H1 (cell line): ENCODE results near the gene ADAMTS17. TPM values are rescaled to one million over a fixed set of nuclear protein-coding genes. Genes with fewer than 3 reads are reported as not detected.

Source experiments
- CTCF ChIA-PET: fragments of 300-600 bp; sonication (Branson Sonifier 250); formaldehyde crosslinking; loops from one replicate; lab custom pipeline; 2021; ENCODE audit not compliant: partially characterized antibody; lab: Charles Lee
- POLR2A ChIA-PET: fragments of 300-600 bp; sonication (Branson Sonifier 250); formaldehyde crosslinking; loops from one replicate; lab custom pipeline; 2021; ENCODE audit warnings: inconsistent platforms; ENCODE audit not compliant: partially characterized antibody; lab: Charles Lee
- DNase-seq, 2 experiments: peaks; one replicate each; pipeline versions ENCODE4 v3.0.0 to v3.0.0-alpha.2; 2010 to 2022; ENCODE audit warnings: low spot score in 2 of 2, low read depth in 1 of 2, mixed read lengths in 1 of 2
- FAIRE-seq: peaks from 2 replicates; lab custom pipeline; 2011; peaks lifted over from hg19 to GRCh38; lab: Jason Lieb, UNC
- H2AFZ ChIP-seq: 2 replicates; pipeline ENCODE4 v1.8.1; 2012; ENCODE audit warnings: low read length, inconsistent platforms
- H2AK5ac ChIP-seq: 2 replicates; pipeline ENCODE4 v1.6.1; 2013; ENCODE audit warnings: low read depth, low read length
- H2BK120ac ChIP-seq: replicated peaks from 2 replicates; pipeline ENCODE3; 2013; ENCODE audit warnings: low read depth, low read length, inconsistent platforms
- H2BK12ac ChIP-seq: 2 replicates; pipeline ENCODE4 v1.6.1; 2013; ENCODE audit warnings: low read depth, low read length
- H2BK15ac ChIP-seq: 2 replicates; pipeline ENCODE4 v1.6.1; 2013; ENCODE audit warnings: low read length
- H2BK20ac ChIP-seq: 2 replicates; pipeline ENCODE4 v1.6.1; 2013; ENCODE audit warnings: low read length
- H2BK5ac ChIP-seq: 2 replicates; pipeline ENCODE4 v1.6.1; 2013; ENCODE audit warnings: low read depth, low read length
- H3K14ac ChIP-seq: 2 replicates; pipeline ENCODE4 v1.6.1; 2013; ENCODE audit warnings: inconsistent platforms; ENCODE audit not compliant: insufficient read length
- H3K18ac ChIP-seq: 2 replicates; pipeline ENCODE4 v1.6.1; 2013; ENCODE audit warnings: low read length; ENCODE audit errors: extremely low read depth
- H3K23ac ChIP-seq: 2 replicates; pipeline ENCODE4 v1.6.1; 2013; ENCODE audit warnings: inconsistent platforms; ENCODE audit not compliant: insufficient read length
- H3K23me2 ChIP-seq: 2 replicates; pipeline ENCODE4 v1.6.1; 2013; ENCODE audit warnings: low read depth, low read length
- H3K27ac ChIP-seq: 2 replicates; pipeline ENCODE4 v1.6.1; 2011; ENCODE audit warnings: low read depth, low read length, inconsistent platforms
- H3K27me3 ChIP-seq, 4 experiments: replicated peaks in 1 of 4; 1 replicate in 1 of 4; 2 replicates in 3 of 4; pipeline versions ENCODE4 v1.6.1 to v1.8.1; 2011 to 2013; ENCODE audit warnings: low read length in 3 of 4, mild to moderate bottlenecking in 3 of 4, inconsistent platforms in 2 of 4, mixed read lengths in 2 of 4, moderate library complexity in 1 of 4; ENCODE audit not compliant: control insufficient read depth in 3 of 4, insufficient read depth in 3 of 4; ENCODE audit errors: extremely low read depth in 1 of 4
- H3K36me3 ChIP-seq, 4 experiments: 2 replicates each; pipeline versions ENCODE4 v1.6.1 to v1.8.1; 2011 to 2013; ENCODE audit warnings: mild to moderate bottlenecking in 4 of 4, low read length in 3 of 4, moderate library complexity in 2 of 4, control low read depth in 1 of 4, inconsistent platforms in 1 of 4; ENCODE audit not compliant: insufficient read depth in 4 of 4, control insufficient read depth in 2 of 4
- H3K4ac ChIP-seq: replicated peaks from 2 replicates; pipeline ENCODE3; 2013; ENCODE audit warnings: low read length, low read depth, mixed read lengths, inconsistent platforms; ENCODE audit not compliant: insufficient read length
- H3K4me1 ChIP-seq, 4 experiments: replicated peaks in 1 of 4; 1 replicate in 1 of 4; 2 replicates in 3 of 4; pipeline versions ENCODE4 v1.6.1 to v1.8.1; 2011 to 2013; ENCODE audit warnings: low read length in 3 of 4, inconsistent platforms in 2 of 4, mixed read lengths in 1 of 4; ENCODE audit not compliant: insufficient read depth in 4 of 4, control insufficient read depth in 3 of 4
- H3K4me2 ChIP-seq, 2 experiments: 2 replicates each; pipeline versions ENCODE4 v1.6.1 to v1.8.1; 2011 to 2013; ENCODE audit warnings: low read depth in 2 of 2, low read length in 2 of 2, control low read depth in 1 of 2, inconsistent platforms in 1 of 2, mild to moderate bottlenecking in 1 of 2; ENCODE audit not compliant: insufficient read depth in 1 of 2
- H3K4me3 ChIP-seq, 4 experiments: fragments of 200-600, 300-600 bp in 1 of 4; sonication (generic), shearing (Covaris generic), sonication (Bioruptor Twin) in 1 of 4; 2 replicates each; pipeline versions ENCODE4 v1.5.1 to v1.8.1; 2011 to 2016; ENCODE audit warnings: low read length in 4 of 4, low read depth in 3 of 4, control low read depth in 2 of 4, inconsistent platforms in 2 of 4, mild to moderate bottlenecking in 2 of 4, mixed read lengths in 1 of 4, moderate library complexity in 1 of 4; ENCODE audit not compliant: insufficient read depth in 2 of 4; ENCODE audit errors: extremely low read depth in 1 of 4
- H3K56ac ChIP-seq: replicated peaks from 2 replicates; pipeline ENCODE3; 2013; ENCODE audit warnings: low read depth, mild to moderate bottlenecking, mixed read lengths, low read length, inconsistent platforms; ENCODE audit not compliant: insufficient read length
- H3K79me1 ChIP-seq: 2 replicates; pipeline ENCODE4 v1.6.1; 2013; ENCODE audit warnings: low read depth, low read length, control low read depth
- H3K79me2 ChIP-seq, 2 experiments: 2 replicates each; pipeline versions ENCODE4 v1.6.1 to v1.8.1; 2012 to 2013; ENCODE audit warnings: low read length in 2 of 2, mild to moderate bottlenecking in 2 of 2, inconsistent platforms in 1 of 2; ENCODE audit not compliant: insufficient read depth in 2 of 2, control insufficient read depth in 1 of 2
- H3K9ac ChIP-seq, 4 experiments: replicated peaks in 1 of 4; 1 replicate in 1 of 4; 2 replicates in 3 of 4; pipeline versions ENCODE4 v1.6.1 to v1.8.1; 2011 to 2013; ENCODE audit warnings: low read depth in 3 of 4, low read length in 3 of 4, control low read depth in 2 of 4, mild to moderate bottlenecking in 2 of 4, moderate library complexity in 2 of 4, inconsistent platforms in 1 of 4; ENCODE audit errors: extremely low read depth in 1 of 4
- H3K9me3 ChIP-seq, 2 experiments: 2 replicates each; pipeline versions ENCODE4 v1.6.1 to v1.8.1; 2012 to 2013; ENCODE audit warnings: mild to moderate bottlenecking in 2 of 2, moderate library complexity in 2 of 2, control low read depth in 1 of 2, inconsistent platforms in 1 of 2, low read depth in 1 of 2, low read length in 1 of 2, mixed read lengths in 1 of 2; ENCODE audit not compliant: insufficient read depth in 2 of 2
- H4K20me1 ChIP-seq, 2 experiments: replicated peaks in 1 of 2; 2 replicates each; pipeline versions ENCODE3 to v1.8.1; 2011 to 2013; ENCODE audit warnings: inconsistent platforms in 2 of 2, low read length in 2 of 2, mild to moderate bottlenecking in 1 of 2; ENCODE audit not compliant: insufficient read depth in 2 of 2, control insufficient read depth in 1 of 2
- H4K5ac ChIP-seq: 2 replicates; pipeline ENCODE4 v1.6.1; 2013; ENCODE audit warnings: low read length, low read depth, mixed read lengths, inconsistent platforms; ENCODE audit not compliant: insufficient read length
- H4K8ac ChIP-seq: 2 replicates; pipeline ENCODE4 v1.8.0; 2013; ENCODE audit warnings: mild to moderate bottlenecking, moderate library complexity, low read length, inconsistent platforms; ENCODE audit not compliant: insufficient read depth; ENCODE audit errors: extremely low read depth
- H4K91ac ChIP-seq: replicated peaks from 2 replicates; pipeline ENCODE3; 2013; ENCODE audit warnings: low read length, mixed read lengths, inconsistent platforms; ENCODE audit not compliant: insufficient read length
- JUN ChIP-seq: IDR thresholded peaks from 2 replicates; pipeline ENCODE4 v1.6.1; 2011; ENCODE audit warnings: low read depth, mild to moderate bottlenecking, improper control_type of control experiment, low read length
- NANOG ChIP-seq: IDR thresholded peaks from 2 replicates; pipeline ENCODE4 v1.6.1; 2011; ENCODE audit warnings: low read length, low read depth, mild to moderate bottlenecking, inconsistent platforms; ENCODE audit not compliant: insufficient read depth, poor library complexity, severe bottlenecking
- NRF1 ChIP-seq: IDR thresholded peaks from 2 replicates; pipeline ENCODE4 v1.6.1; 2011; ENCODE audit warnings: mild to moderate bottlenecking, low read depth, low read length, improper control_type of control experiment
- POLR2AphosphoS5 ChIP-seq: IDR thresholded peaks from 2 replicates; pipeline ENCODE4 v1.6.1; 2011; ENCODE audit warnings: low read depth, low read length
- SRF ChIP-seq: IDR thresholded peaks from 2 replicates; pipeline ENCODE4 v1.6.1; 2011; ENCODE audit warnings: mild to moderate bottlenecking, low read depth, low read length, moderate library complexity
- TAF1 ChIP-seq: IDR thresholded peaks from 2 replicates; pipeline ENCODE4 v1.6.1; 2011; ENCODE audit warnings: mild to moderate bottlenecking, low read depth, low read length
- WGBS, 2 experiments: shearing (Covaris generic) in 1 of 2; methylation state at CpG; one replicate each; pipeline versions ENCODE4 v1.1.6 to v1.1.7; 2013 to 2015; ENCODE audit warnings: low lambda C conversion rate in 2 of 2, mixed read lengths in 2 of 2, inconsistent platforms in 1 of 2, low coverage in 1 of 2, missing lambda C conversion rate in 1 of 2; ENCODE audit not compliant: insufficient replicate concordance in 2 of 2, insufficient coverage in 1 of 2, insufficient read length in 1 of 2; ENCODE audit errors: extremely low coverage in 1 of 2, missing lambda C conversion rate in 1 of 2; 5-methylcytosine and 5-hydroxymethylcytosine counted together
- polyA plus RNA-seq, 7 experiments: library from polyadenylated mRNA; depleted of rRNA in 3 of 7; stranded (reverse) in 5 of 7; unstranded in 2 of 7; fragments of >200 nt in 5 of 7; fragments of 200-250 nt in 2 of 7; gene quantifications; 1 replicate in 5 of 7; 2 replicates in 1 of 7; 4 replicates in 1 of 7; pipeline versions ENCODE4 v1.2.1 to v1.2.3, GENCODE V29; 2011 to 2013; ENCODE audit warnings: missing spikeins in 2 of 7, mixed read lengths in 2 of 7
- total RNA-seq: library from RNA; stranded (reverse); fragmentation: NEBNext Ultra II Directional; extraction: Animal tissue kit (Norgen Biotek cat#: 25700); gene quantifications from 2 replicates; pipeline ENCODE4 v1.2.1, GENCODE V29; 2021

Gene ADAMTS17
- total and polyA plus RNA-seq, 2 of the 8 experiments (the other 6 are each of a cell fraction or from before 2014, with no cell fraction given) = 0.51 to 1.7 TPM

- H3K9me3 ChIP-seq = no peaks in the 10 kb centered on the region
- H2AFZ ChIP-seq = no peak overlapping the region
- TF ChIP-seq NANOG = no peak
- TF ChIP-seq POLR2AphosphoS5 = no peak
- TF ChIP-seq TAF1 = no peak
- no peak for TF ChIP-seq SRF
- no peak for TF ChIP-seq NRF1
- TF ChIP-seq JUN = no peak
- H3K36me3 ChIP-seq = no peaks in the 10 kb centered on the region; a peak in 1 of 8 replicates
- no peak overlapping the region for H3K27ac ChIP-seq
- H3K79me2 ChIP-seq = no peaks in the 10 kb centered on the region
- H3K27me3 ChIP-seq = peaks cover 0 to 3% (median 0%) of the 10 kb centered on the region in 4 experiments; a peak in 1 of 7 replicates
- no peak overlapping the region for H4K91ac ChIP-seq
- H3K56ac ChIP-seq = no peak overlapping the region
- no peak overlapping the region for H2BK12ac ChIP-seq
- H3K4me1 ChIP-seq = peaks cover 0 to 6% (median 1%) of the 10 kb centered on the region in 4 experiments; a peak in 3 of 7 replicates
- H3K18ac ChIP-seq = no peak overlapping the region
- no peak overlapping the region for H3K23ac ChIP-seq
- FAIRE-seq = no peak
- 0 out of 2 replicates have a peak overlapping the region, but pooled peaks have one; percentile 12 for H4K8ac ChIP-seq
- H4K20me1 ChIP-seq = no peaks in the 10 kb centered on the region
- no peak overlapping the region for H2BK5ac ChIP-seq
- H2BK120ac ChIP-seq = no peak overlapping the region
- no peaks in the 10 kb centered on the region for H3K79me1 ChIP-seq
- H2AK5ac ChIP-seq = no peak overlapping the region
- CTCF ChIA-PET = interaction anchor here (0.7 to 11.5 kb wide), 3 partner anchors 9 to 352 kb away, joined by 3 to 112 read pairs (median 3); no protein-coding TSS in a partner anchor
- WGBS, 2 experiments = 93% methylated on average over 7 of the region's 7 CpGs; no CpG with 5 or more reads in 1 of the 2 experiments
- H2BK15ac ChIP-seq = no peak overlapping the region
- no peak overlapping the region for H2BK20ac ChIP-seq
- POLR2A ChIA-PET = no interaction called here
- no peaks in the 10 kb centered on the region for H3K23me2 ChIP-seq
- no peak for DNase-seq
- H3K4ac ChIP-seq = no peak overlapping the region
- no peak overlapping the region for H3K9ac ChIP-seq
- no peak overlapping the region for H4K5ac ChIP-seq
- no peak overlapping the region for H3K14ac ChIP-seq
- no peak overlapping the region for H3K4me3 ChIP-seq
- no peak overlapping the region for H3K4me2 ChIP-seq
These were observed 8.5 kb downstream of the ADAMTS17 start for GRCh38 chr15:100333236-100333635.
